CD14-positive monocyte (primary cell): ENCODE data around the gene GSTK1. TPM values are rescaled to one million over a fixed set of nuclear protein-coding genes. Genes with fewer than 3 reads are reported as not detected.

Experiments
- DNase-seq, 3 donors: peaks; one replicate each; pipeline ENCODE4 v3.0.0-alpha.2; 2011 to 2022
- H2AFZ ChIP-seq: 2 replicates; pipeline ENCODE4 v1.6.0; 2012; ENCODE audit warnings: mild to moderate bottlenecking, low read depth, low read length, inconsistent platforms; ENCODE audit not compliant: insufficient read depth, poor library complexity, severe bottlenecking
- H3K27ac ChIP-seq, 2 donors: 1 replicate in 1 of 2; 2 replicates in 1 of 2; pipeline ENCODE4 v1.5.1; 2012 to 2013; ENCODE audit warnings: low read length in 2 of 2, control low read depth in 1 of 2, inconsistent platforms in 1 of 2, low read depth in 1 of 2, mild to moderate bottlenecking in 1 of 2
- H3K27me3 ChIP-seq, 2 donors: one replicate each; pipeline versions ENCODE4 v1.6.0 to v1.6.1; 2011 to 2013; ENCODE audit warnings: low read length in 2 of 2; ENCODE audit not compliant: control insufficient read depth in 2 of 2, insufficient read depth in 2 of 2
- H3K36me3 ChIP-seq, 2 donors: replicated peaks in 1 of 2; 1 replicate in 1 of 2; 2 replicates in 1 of 2; pipeline versions ENCODE4 v1.5.1 to v1.6.1; 2012 to 2013; ENCODE audit warnings: low read length in 2 of 2, control low read depth in 1 of 2, inconsistent platforms in 1 of 2, mild to moderate bottlenecking in 1 of 2; ENCODE audit not compliant: insufficient read depth in 2 of 2, control insufficient read depth in 1 of 2
- H3K4me1 ChIP-seq, 2 donors: 1 replicate in 1 of 2; 2 replicates in 1 of 2; pipeline versions ENCODE4 v1.5.1 to v1.6.1; 2012 to 2013; ENCODE audit warnings: low read length in 2 of 2, control low read depth in 1 of 2, inconsistent platforms in 1 of 2, mild to moderate bottlenecking in 1 of 2, moderate library complexity in 1 of 2; ENCODE audit not compliant: insufficient read depth in 2 of 2, control insufficient read depth in 1 of 2
- H3K4me2 ChIP-seq: replicated peaks from 2 replicates; pipeline ENCODE3; 2012; ENCODE audit warnings: low read length, moderate library complexity, mild to moderate bottlenecking; ENCODE audit not compliant: poor library complexity, severe bottlenecking; ENCODE audit errors: extremely low read depth
- H3K4me3 ChIP-seq, 3 experiments: fragments of 200-600 bp in 1 of 3; sonication (generic) in 1 of 3; replicated peaks in 1 of 3; 1 replicate in 2 of 3; 2 replicates in 1 of 3; pipeline ENCODE4 v1.5.1; 2011 to 2013; ENCODE audit warnings: low read length in 3 of 3, mild to moderate bottlenecking in 3 of 3, control low read depth in 2 of 3, low read depth in 2 of 3, inconsistent platforms in 1 of 3, moderate library complexity in 1 of 3
- H3K79me2 ChIP-seq: 2 replicates; pipeline ENCODE4 v1.6.0; 2012; ENCODE audit warnings: mild to moderate bottlenecking, control low read depth, inconsistent platforms, low read length, moderate library complexity; ENCODE audit not compliant: insufficient read depth
- H3K9ac ChIP-seq: 2 replicates; pipeline ENCODE4 v1.6.0; 2017; ENCODE audit warnings: low read length, mild to moderate bottlenecking; ENCODE audit not compliant: insufficient read depth, poor library complexity, severe bottlenecking
- H3K9me3 ChIP-seq, 2 donors: replicated peaks in 1 of 2; 1 replicate in 1 of 2; 2 replicates in 1 of 2; pipeline versions ENCODE4 v1.5.1 to v1.6.1; 2012 to 2013; ENCODE audit warnings: low read length in 2 of 2, control low read depth in 1 of 2; ENCODE audit not compliant: control insufficient read depth in 1 of 2, insufficient read depth in 1 of 2
- H4K20me1 ChIP-seq: 2 replicates; pipeline ENCODE4 v1.6.0; 2012; ENCODE audit warnings: mild to moderate bottlenecking, low read length, control low read depth, moderate library complexity; ENCODE audit not compliant: insufficient read depth
- H3K27ac Mint-ChIP-seq, 7 donors: one replicate each; pipeline ENCODE4 v1.8.0; 2020; ENCODE audit warnings: mild to moderate bottlenecking in 7 of 7, mixed read lengths in 7 of 7, moderate library complexity in 6 of 7, inconsistent platforms in 2 of 7
- H3K27me3 Mint-ChIP-seq, 3 donors: one replicate each; pipeline ENCODE4 v1.8.0; 2021 to 2022; ENCODE audit warnings: low read depth in 3 of 3, mild to moderate bottlenecking in 3 of 3, mixed read lengths in 3 of 3, moderate library complexity in 3 of 3, inconsistent platforms in 1 of 3
- H3K36me3 Mint-ChIP-seq, 2 donors: one replicate each; pipeline ENCODE4 v1.8.0; 2020; ENCODE audit warnings: mixed read lengths in 2 of 2, inconsistent platforms in 1 of 2, mild to moderate bottlenecking in 1 of 2
- H3K4me1 Mint-ChIP-seq: one replicate; pipeline ENCODE4 v1.8.0; 2020; ENCODE audit warnings: mild to moderate bottlenecking, mixed read lengths
- H3K4me3 Mint-ChIP-seq, 2 donors: one replicate each; pipeline ENCODE4 v1.8.0; 2020; ENCODE audit warnings: mild to moderate bottlenecking in 2 of 2, mixed read lengths in 2 of 2, moderate library complexity in 1 of 2
- H3K9me3 Mint-ChIP-seq, 7 donors: one replicate each; pipeline ENCODE4 v1.8.0; 2020 to 2022; ENCODE audit warnings: mixed read lengths in 7 of 7, mild to moderate bottlenecking in 6 of 7, moderate library complexity in 6 of 7, inconsistent platforms in 2 of 7
- WGBS: methylation state at CpG from one replicate; pipeline ENCODE4 v1.1.5; 2013; ENCODE audit warnings: missing lambda C conversion rate; ENCODE audit not compliant: insufficient coverage; 5-methylcytosine and 5-hydroxymethylcytosine counted together
- intact Hi-C, 2 donors: fragments of 100-400 bp; cut with micrococcal nuclease; formaldehyde crosslinking; loops; one replicate each; pipeline versions ENCODE4 v1.15.0 to v1.15.1; 2023
- polyA plus RNA-seq, 3 donors: library from polyadenylated mRNA; depleted of rRNA in 1 of 3; unstranded in 2 of 3; stranded (reverse) in 1 of 3; fragments of 300-500 nt in 2 of 3; fragments of >200 nt in 1 of 3; fragmentation: Illumina TruSeq in 2 of 3; gene quantifications; 1 replicate in 2 of 3; 2 replicates in 1 of 3; pipeline ENCODE4 v1.2.3, GENCODE V29; 2012 to 2021
- TF ChIP-seq, protein P1 (sequence below): fragments of 200-600 bp; IDR thresholded peaks from one replicate; pipeline ENCODE4 v1.8.0; 2022; ENCODE audit warnings: antibody characterized with exemption, mild to moderate bottlenecking

Gene GSTK1
- polyA plus RNA-seq, 3 donors = 413 to 547 (median 427) TPM

GRCh38 chr7:143290293-143290692 is 27.1 kb downstream of the GSTK1 start:
- Mint-ChIP-seq H3K4me1 (peaks cover 51% of the 10 kb centered on the region), H3K4me3 (no peak overlapping the region), H3K27ac (peak overlapping the region in 5 of 7 donors; percentile 40 to 88 (median 53)), H3K27me3 (peaks cover 0 to 2% (median 0%) of the 10 kb centered on the region in 3 donors), H3K9me3 (peaks cover 0 to 2% (median 0%) of the 10 kb centered on the region in 7 donors), H3K36me3 (peaks cover 35 to 45% of the 10 kb centered on the region in 2 donors)
- no peak overlapping the region for H3K9ac ChIP-seq
- H3K4me1 ChIP-seq = peaks cover 31 to 41% of the 10 kb centered on the region in 2 donors
- H3K4me3 ChIP-seq = no peak overlapping the region
- peaks cover 14% of the 10 kb centered on the region for H4K20me1 ChIP-seq
- peaks cover 72% of the 10 kb centered on the region for H3K79me2 ChIP-seq
- TF ChIP-seq, protein P1, sequence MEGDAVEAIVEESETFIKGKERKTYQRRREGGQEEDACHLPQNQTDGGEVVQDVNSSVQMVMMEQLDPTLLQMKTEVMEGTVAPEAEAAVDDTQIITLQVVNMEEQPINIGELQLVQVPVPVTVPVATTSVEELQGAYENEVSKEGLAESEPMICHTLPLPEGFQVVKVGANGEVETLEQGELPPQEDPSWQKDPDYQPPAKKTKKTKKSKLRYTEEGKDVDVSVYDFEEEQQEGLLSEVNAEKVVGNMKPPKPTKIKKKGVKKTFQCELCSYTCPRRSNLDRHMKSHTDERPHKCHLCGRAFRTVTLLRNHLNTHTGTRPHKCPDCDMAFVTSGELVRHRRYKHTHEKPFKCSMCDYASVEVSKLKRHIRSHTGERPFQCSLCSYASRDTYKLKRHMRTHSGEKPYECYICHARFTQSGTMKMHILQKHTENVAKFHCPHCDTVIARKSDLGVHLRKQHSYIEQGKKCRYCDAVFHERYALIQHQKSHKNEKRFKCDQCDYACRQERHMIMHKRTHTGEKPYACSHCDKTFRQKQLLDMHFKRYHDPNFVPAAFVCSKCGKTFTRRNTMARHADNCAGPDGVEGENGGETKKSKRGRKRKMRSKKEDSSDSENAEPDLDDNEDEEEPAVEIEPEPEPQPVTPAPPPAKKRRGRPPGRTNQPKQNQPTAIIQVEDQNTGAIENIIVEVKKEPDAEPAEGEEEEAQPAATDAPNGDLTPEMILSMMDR = no peak
- no peak for DNase-seq
- H3K27ac ChIP-seq = peak overlapping the region in 1 of 2 donors; percentile 62
- H2AFZ ChIP-seq = no peak overlapping the region
- intact Hi-C loops = no loop called here
- H3K4me2 ChIP-seq = peak overlapping the region; percentile 87
- H3K36me3 ChIP-seq = peaks cover 32 to 46% of the 10 kb centered on the region in 2 donors
- no peaks in the 10 kb centered on the region for H3K9me3 ChIP-seq
- no peaks in the 10 kb centered on the region for H3K27me3 ChIP-seq
- 58% methylated on average over 2 of the region's 4 CpGs for WGBS

DNA sequence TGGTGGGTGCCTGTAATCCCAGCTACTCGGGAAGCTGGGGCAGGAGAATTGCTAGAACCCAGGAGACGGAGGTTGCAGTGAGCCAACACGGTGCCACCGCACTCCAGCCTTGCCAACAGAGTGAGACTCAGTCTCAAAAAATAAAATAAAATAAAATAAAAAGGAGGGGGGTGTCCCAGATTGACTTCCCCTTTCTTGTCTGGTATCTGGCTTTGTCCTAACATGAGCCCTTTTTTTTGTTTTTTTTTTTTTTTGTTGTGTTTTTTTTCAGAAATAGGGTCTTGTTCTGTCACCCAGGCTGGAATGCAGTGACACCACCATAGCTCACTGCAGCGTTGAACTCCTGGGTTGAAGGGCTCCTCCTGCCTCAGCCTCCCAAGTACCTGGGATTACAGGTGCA is 29.6 kb downstream of the GSTK1 start:
- no CpG with 5 or more reads among the region's 5 CpGs for WGBS
- Mint-ChIP-seq H3K27ac (peak overlapping the region in 1 of 7 donors; percentile 35), H3K9me3 (no peaks in the 10 kb centered on the region), H3K27me3 (no peaks in the 10 kb centered on the region), H3K4me1 (peaks cover 63% of the 10 kb centered on the region), H3K4me3 (no peak overlapping the region), H3K36me3 (peaks cover 50 to 67% of the 10 kb centered on the region in 2 donors)
- TF ChIP-seq, protein P1 = no peak
- H3K4me2 ChIP-seq = no peak overlapping the region
- no peak overlapping the region for H3K4me3 ChIP-seq
- H3K36me3 ChIP-seq = peaks cover 38 to 71% of the 10 kb centered on the region in 2 donors
- H3K4me1 ChIP-seq = peaks cover 41 to 52% of the 10 kb centered on the region in 2 donors
- H3K79me2 ChIP-seq = peaks cover 97% of the 10 kb centered on the region
- H3K27ac ChIP-seq = peak overlapping the region in 1 of 2 donors; percentile 52
- DNase-seq = no peak
- no peak overlapping the region for H2AFZ ChIP-seq
- no peaks in the 10 kb centered on the region for H3K9me3 ChIP-seq
- intact Hi-C loops = no loop called here
- H4K20me1 ChIP-seq = peaks cover 14% of the 10 kb centered on the region
- no peaks in the 10 kb centered on the region for H3K27me3 ChIP-seq
- H3K9ac ChIP-seq = no peak overlapping the region
